GM19025 (cell line): ENCODE data around the gene TENM4.

Source experiments
- ATAC-seq: cut with Tn5 transposase; IDR thresholded peaks from one replicate; pipeline ENCODE4 v1.9.1; 2021; ENCODE audit warnings: mild to moderate bottlenecking, low read depth, moderate library complexity; ENCODE audit not compliant: unreplicated experiment

The TENM4 gene

GRCh38 chr11:79440571-79441460, at the start of gene TENM4:
Gene TENM4, minus strand, starts transcription at chr11:79441030. Its CDS starts 371,086 bp downstream, at chr11:79069944.
- ATAC-seq: no peak

- no peak for ATAC-seq
Observed at GRCh38 chr11:79488286-79488685, 47.5 kb upstream of the TENM4 start.

- ATAC-seq: no peak
Observed at GRCh38 chr11:79487412-79487811, 46.6 kb upstream of the TENM4 start.

- ATAC-seq: no peak
Observed at GRCh38 chr11:79486242-79486984, 45.6 kb upstream of the TENM4 start.

- ATAC-seq: no peak
Observed at GRCh38 chr11:79485694-79486093, 44.9 kb upstream of the TENM4 start.

- no peak for ATAC-seq
Observed at GRCh38 chr11:79484872-79485271, 44.0 kb upstream of the TENM4 start.

GRCh38 chr11:79482800-79483199, 42.0 kb upstream of the TENM4 start:
- ATAC-seq: peak; percentile 65

- ATAC-seq: peak; percentile 57
Observed at GRCh38 chr11:79481795-79482194, 41.0 kb upstream of the TENM4 start.

GRCh38 chr11:79480864-79481263, 40.0 kb upstream of the TENM4 start:
- no peak for ATAC-seq

GRCh38 chr11:79472819-79473529, 32.1 kb upstream of the TENM4 start:
- ATAC-seq: no peak

- ATAC-seq: no peak
Observed at GRCh38 chr11:79471071-79471844, 30.4 kb upstream of the TENM4 start.

- no peak for ATAC-seq
Observed at GRCh38 chr11:79470161-79470560, 29.3 kb upstream of the TENM4 start.

GRCh38 chr11:79467761-79468160, 26.9 kb upstream of the TENM4 start:
- no peak for ATAC-seq

- no peak for ATAC-seq
Observed at GRCh38 chr11:79466411-79466810, 25.6 kb upstream of the TENM4 start.

GRCh38 chr11:79465160-79465559, 24.3 kb upstream of the TENM4 start:
- no peak for ATAC-seq

- no peak for ATAC-seq
Observed at GRCh38 chr11:79461666-79462645, 21.1 kb upstream of the TENM4 start.

GRCh38 chr11:79461144-79461543, 20.3 kb upstream of the TENM4 start:
- no peak for ATAC-seq

- ATAC-seq: no peak
Observed at GRCh38 chr11:79458709-79459108, 17.9 kb upstream of the TENM4 start.

GRCh38 chr11:79456501-79456900, 15.7 kb upstream of the TENM4 start:
- ATAC-seq: no peak
